ENCODE data around the gene UBE2S.
"Not testable (repeated sequence)": the region's sequence is repeated elsewhere in the genome, so short reads cannot be mapped to it uniquely, and the experiment has no call there.

The UBE2S gene

DNA sequence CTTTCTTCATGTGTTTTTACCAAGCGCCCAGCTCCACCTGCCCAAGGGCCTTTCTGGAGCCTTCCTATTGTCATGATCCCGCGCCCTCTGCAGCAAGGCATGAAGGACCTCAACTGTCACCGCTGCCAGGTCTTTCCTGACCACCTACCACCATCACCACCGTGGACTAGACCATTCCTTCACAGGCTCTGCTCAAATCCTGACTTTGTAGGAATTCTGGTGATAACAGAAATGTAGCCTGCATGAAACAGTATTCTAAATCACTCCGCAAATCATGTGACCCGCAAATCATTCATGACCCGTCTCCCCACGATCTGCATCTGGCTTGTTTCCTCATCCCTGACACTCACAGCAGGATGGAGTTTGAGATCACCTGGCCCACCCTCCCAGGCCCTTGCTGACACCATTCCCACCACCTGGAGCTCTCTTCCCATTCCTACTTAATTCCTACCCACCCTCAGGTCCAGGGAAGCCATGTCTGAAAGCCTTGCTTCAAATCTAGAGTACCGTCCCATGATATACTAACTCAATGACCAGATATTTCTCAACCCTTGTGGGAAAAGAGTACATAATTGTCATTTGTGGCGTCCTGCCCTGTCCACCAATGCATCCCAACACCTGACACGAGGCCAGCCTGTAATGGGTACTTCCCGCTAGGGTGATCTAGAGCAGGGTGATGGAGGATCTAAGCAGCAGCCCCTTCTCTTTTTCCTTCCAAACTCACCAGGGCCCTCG is 1.3 kb downstream of the UBE2S start:
- no peak for DNase-seq (ENCODE audit: low spot score)

DNA sequence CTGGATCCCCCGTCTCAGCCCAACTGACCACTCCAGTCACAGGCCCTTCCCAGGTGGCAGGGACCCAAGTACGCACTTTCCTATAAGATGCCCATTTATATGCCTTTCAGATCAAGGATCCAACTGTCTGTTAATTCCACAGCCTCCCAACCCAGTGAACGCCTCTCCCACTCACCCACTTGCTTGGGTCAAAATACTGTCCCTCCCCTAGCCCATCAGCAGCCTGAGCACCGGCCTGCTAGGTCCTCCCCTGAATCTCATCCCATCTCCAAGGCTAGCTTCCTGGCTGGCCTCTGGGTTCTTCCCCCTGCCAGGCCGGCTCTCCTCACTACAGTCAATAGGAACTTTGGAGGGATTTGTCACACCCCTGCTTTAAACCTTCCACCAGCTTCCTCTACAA is 1.9 kb downstream of the UBE2S start:
- no peak for DNase-seq (ENCODE audit: low spot score)

DNA sequence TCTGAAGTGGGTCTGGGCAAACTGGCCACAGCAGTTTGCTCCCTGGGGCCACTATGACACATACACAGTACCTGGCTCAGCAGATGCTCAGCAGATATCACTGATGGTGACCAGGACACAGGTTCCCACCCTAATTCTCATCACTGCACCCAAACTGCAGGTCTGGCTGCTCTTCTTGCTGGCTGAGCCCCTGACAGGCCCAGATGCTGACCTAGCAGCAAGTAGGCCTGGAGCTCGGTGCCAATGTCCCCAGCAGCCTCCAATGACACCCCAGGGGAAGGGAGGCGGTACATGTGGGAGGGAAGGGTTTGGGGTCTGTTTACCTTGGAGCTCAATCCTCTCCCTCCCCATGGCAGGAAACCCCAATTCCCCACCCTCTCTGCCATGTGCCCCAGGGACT is 5.1 kb downstream of the UBE2S start:
- DNase-seq (ENCODE audit: low spot score), result no peak

DNA sequence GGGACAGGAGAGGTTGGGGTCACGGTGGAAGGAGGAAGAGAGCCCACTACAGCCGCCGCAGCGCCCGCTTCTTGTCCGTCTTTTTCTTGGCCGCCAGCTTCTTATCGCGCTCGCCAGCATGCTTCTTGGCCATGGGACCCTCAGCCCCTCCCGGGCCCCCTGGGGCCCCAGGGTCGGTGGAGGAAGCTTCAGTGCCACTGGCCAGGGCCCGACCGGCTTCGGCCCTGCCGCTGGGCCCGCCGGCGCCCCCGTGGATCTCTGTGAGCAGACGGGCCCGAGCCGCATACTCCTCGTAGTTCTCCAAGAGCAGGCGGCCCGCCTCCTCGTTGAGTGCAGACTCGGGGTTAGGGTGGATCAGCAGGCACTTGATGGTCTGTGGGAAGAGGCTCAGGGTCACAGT is 6.2 kb downstream of the UBE2S start:
- not testable (repeated sequence) for DNase-seq (ENCODE audit: low spot score)

DNA sequence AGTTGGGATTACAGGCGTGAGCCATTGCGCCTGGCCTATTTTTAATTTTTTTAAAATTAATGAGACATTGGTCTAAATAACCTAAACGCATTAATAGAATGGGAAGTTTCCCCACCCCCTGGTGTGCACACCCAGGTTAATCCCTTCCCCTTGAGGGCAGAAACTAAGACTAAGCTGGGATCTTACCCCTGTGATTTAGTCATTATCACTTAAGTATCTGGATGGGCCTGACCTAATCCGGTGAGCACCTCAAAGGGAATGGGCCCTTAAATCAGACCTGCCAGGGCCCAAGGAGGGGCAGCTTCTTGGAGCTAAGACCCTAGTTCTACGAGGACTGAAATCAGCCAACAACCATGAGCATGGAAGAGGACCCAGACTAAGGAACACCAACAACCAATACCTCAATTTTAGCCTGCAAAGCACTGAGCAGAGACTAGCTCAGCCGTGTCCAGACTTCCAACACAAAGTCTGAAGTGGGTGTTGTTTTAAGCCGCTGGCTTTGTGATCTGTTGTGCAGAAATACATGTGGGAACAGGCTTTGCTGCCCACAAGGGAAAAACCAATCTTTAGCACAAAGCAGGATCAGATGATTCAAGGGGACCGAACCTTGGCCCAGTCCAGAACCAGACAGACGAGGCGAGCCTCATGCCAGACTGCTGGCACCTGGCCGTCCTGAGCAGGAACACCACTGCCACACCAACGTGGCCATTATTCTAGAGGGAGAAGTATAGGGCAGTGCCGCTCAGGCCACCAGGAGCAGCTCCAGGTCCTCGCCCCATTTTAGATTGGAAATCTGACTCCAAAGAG is 7.1 kb downstream of the UBE2S start:
- DNase-seq (ENCODE audit: low spot score), result no peak

DNA sequence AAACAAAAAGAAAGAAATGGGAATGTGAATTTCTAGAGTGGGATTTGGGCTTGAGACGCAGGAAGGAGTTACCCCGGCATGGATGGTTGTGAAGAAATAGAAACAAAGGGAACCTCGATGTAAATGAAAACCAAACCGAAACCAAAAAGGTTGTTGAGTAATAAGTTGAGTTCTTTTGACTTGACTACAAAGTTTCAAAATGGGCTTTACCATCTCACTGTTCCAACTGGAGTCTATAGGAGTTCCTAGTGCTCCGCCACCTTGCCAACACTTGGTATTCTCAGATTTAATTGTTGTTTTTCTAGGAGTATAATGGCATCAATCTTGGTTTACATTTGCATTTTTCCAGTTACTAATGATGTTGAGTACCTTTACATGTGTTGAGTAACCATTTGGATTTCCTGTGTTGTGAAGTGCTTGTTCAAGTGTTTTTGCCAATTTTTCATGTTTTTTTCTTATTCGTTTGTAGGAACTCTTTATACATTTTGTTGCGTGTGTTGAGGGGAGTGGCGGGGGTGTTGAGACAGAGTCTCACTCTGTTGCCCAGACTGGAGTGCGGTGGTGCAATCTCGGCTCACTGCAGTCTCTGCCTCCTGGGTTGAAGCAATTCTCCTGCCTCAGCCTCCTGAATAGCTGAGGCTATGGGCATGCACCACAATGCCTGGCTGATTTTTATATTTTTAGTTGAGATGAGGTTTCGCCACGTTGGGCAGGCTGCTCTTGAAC is 9.2 kb downstream of the UBE2S start:
- no peak for DNase-seq (ENCODE audit: low spot score)

DNA sequence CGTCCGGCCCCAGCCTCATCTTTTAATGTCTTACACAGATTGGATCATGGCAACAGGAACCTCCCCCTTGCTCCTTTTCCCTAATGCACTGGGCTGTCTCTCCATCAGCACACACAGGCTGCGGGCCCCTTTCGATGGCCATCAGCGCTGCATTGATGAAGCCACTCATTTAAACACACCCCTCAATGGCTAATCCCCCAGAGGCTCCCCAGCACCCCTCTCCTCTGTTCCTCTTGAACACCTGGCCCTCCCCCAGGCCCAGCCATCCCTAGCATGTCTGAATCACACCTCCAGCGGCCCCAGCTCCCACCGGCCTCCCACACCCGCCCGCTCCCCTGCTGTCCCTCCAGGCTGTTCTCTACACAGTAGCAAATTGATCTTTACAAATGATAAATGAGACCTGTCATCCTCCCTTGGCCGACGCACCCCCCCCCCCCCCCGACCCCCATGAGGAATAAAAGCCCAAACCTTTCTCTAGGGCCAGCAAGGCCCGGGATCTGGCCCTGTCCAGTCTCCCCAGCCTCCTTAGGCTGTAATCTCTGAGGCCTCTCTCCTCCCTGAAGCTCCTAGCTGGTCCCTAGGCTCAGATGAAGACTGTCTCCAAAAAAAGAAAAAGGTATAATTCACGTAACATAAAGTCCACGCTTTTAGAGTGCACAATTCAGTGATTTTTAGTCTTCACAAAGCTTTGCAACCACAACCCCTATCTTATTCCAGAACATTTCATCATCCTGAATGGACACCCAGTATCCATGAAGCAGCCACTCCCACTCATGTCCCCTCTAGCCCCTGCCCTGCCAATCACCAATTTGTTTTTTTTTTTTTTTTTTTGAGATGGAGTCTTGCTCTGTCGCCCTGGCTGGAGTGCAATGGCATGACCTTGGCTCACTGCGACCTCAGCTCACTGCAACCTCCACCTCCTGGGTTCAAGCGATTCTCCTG is 14.5 kb downstream of the UBE2S start:
- no peak for DNase-seq (ENCODE audit: low spot score)

DNA sequence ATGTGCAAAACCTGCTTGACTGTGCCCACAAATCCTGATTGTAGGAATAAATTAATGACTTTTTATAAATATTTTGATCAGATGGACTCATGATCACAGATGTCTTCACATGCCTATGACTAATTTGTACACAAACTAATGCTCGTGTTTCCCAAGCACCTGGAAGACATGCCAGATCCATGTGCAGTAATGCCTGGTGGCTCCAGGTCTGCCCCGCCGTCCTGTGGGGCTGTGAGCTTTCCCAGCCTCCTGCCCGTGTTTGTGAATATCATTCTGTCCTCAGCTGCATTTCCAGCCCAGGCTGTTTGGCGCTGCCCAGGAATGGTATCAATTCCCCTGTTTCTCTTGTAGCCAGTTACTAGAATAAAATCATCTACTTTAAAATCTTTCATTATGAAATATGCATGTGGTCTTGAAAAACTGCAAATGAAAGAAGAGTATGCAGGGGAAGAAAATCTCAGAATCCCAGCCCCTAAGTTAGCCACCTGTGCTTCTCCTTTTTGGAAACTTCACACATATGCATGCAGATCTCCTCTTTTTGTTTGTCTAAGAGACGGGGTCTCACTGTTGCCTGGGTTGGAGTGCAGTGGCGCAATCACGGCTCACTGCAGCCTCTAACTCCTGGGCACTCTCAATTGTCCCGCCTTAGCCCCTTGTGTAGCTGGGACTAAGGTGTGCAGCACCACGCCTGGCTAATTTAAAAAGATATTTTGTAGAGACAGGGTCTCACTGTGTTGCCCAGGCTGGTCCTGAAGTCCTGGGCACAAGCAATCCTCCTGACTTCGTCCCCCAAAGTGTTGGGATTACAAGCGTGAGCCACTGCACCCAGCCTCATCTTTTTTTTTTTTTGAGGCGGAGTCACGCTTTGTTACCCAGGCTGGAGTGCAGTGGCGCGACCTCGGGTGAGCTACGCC is 15.6 kb downstream of the UBE2S start:
- DNase-seq (ENCODE audit: low spot score), result no peak

DNA sequence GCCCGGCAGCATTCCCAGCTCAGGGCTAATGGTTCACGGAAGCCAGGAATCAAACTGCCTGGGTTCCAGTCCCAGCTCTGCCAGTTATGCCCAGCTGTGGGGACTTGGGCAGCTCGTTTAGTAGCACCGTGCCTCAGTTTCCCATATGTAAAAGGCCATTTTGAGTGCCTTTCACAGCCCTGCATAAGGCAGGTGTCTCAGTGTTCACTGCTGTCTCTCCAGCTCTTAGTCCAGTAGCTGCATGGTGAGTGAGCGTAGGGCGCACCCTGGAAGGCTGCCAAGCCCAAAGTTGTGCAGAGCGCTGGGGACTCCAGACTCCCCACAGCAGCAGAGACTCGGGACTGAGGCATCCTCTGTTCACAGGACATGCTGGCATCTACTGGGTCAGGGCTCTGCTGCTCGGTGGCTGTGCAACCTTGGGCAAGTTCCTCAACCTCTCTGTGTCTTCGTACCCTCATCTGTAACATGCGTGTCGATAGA is 16.4 kb downstream of the UBE2S start:
- DNase-seq (ENCODE audit: low spot score), result no peak

DNA sequence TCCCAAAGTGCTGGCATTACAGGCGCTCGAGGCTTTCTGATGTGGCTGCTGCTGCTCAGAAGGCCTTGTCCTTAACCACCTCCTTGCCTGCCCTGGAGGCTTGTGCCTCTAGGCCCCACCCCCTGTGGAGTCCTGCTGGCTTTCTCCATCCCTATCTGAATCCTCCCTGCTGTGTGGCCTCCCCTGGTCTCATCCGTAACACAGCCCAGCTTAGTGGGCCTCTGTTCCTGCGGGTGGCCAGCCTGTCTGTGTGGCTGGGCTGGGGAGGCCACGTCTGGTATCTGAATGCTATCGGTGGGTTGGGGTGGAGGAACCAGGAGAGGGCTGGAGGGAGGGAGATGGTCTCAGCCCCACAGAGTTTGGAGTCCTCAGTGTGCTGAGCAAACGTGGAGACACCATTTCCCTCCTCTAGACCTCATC is 17.1 kb downstream of the UBE2S start:
- DNase-seq (ENCODE audit: low spot score), result no peak

DNA sequence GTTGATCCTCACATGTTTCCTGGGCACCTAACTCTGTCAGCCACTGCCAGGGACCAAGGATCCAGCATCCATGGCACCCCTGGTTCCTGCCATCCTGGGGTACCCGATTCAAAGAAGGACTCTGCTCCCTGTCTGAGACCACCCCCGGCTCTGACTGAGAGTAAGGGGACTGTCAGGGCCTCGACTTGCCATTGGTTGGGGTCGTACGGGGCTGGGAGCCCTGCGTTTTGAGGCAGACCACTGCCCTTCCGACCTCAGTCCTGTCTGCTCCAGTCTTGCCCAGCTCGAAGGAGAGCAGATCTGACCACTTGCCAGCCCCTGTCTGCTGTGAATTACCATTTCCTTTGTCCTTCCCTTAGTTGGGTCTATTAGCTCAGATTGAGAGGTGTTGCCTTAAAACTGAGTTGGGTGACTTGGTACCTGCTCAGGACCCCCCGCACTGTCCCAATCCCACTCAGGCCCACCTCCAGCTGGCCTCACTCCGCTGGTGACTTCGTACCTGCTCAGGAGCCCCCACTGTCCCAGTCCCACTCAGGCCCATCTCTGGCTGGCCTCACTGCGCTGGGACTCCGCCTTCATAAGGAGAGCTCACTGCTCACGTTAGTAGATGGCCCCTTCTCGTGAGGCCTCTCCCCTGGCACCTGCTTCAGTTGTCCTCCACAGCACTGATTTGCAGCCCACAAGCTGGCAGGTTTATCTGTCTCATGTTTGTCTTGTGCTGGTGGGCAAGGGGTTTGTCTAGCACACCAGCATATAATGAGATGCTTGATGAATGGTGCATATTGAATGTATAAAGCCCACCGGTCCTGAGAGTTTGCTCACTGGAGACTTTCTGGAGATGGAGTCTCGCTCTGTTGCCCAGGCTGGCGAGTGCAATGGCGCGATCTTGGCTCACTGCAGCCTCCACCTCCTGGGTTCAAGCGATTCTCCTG is 17.9 kb downstream of the UBE2S start:
- no peak for DNase-seq (ENCODE audit: low spot score)

DNA sequence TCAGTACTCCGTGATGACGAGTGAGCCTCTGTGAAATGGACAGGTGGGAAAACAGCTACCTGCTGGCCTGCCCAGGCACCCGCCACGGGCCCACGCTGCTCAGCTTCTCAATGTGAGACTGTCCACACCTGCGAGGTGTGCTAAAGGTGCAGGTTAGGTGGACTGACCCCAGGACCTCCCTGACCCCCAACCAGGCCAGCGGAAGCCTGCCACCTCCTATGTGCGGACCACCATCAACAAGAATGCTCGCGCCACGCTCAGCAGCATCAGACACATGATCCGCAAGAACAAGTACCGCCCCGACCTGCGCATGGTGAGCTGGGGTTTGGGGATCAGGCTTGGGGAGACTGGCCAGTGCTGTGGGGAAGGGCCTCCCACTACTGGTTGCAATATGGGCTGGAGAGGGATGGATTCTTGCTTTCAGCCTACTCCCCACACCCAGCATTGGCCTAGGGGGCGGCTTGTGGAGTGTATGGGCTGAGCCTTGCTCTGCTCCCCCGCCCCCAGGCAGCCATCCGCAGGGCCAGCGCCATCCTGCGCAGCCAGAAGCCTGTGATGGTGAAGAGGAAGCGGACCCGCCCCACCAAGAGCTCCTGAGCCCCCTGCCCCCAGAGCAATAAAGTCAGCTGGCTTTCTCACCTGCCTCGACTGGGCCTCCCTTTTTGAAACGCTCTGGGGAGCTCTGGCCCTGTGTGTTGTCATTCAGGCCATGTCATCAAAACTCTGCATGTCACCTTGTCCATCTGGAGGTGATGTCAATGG is 19.7 kb downstream of the UBE2S start:
- DNase-seq (ENCODE audit: low spot score), result no peak

DNA sequence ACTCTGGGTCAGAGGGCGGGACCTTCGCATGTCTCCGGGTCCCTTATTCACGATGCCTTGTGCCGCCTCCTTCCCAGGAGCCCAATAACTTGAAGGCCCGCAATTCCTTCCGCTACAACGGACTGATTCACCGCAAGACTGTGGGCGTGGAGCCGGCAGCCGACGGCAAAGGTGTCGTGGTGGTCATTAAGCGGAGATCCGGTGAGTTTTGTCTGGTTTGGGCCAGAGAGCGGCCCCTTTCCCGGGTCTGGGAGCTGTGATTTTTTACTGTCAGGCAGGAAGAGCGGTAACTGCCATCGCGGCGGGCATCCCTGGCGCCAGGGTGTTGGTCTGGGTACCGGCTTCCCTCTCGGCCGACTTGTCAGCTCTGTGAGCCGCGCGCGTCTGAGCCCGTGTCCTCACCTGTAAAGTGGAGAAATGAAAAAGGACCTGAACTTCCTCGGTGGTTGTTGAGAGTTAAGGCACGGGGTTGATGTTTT is 21.1 kb downstream of the UBE2S start:
- DNase-seq (ENCODE audit: low spot score), result peak; percentile 59

DNA sequence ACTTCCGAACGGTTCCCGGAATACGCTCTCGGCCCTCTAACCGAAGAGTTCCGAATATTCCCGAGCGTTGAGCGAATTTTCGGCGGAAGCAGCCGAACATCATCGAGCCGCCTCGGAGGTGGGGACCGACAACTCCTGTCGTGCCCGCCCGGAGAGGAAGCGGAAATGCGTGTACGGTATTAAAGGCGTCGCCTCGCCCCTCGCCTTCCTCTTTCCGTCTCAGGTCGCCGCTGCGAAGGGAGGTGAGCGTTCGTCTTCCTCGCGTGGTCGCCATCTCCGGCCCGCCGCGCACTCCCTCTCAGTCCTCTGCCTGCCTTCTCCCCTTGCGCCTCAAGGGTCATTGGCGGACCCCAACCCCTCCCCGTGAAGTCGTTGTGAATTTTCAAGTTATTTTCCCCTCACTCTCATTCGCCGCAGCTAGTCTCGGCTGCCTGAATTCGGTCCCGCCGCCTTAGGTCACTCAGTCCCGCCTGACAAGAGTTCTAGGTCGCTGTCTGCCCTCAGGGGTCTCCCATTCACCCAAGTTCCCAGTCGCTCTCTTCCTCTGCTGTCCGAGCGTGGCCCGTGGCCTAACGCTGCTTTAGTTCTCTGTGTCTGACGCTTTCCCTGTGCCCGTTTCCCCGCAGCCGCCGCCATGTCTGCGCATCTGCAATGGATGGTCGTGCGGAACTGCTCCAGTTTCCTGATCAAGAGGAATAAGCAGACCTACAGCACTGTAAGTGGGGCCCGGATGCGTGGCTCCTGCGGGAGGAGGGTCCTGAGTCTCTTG is 21.7 kb downstream of the UBE2S start, which contains the start of gene RPL28:
RPL28 (plus strand) TSS at position 209 of the 769 bp plus-strand sequence; CDS start at position 635, 426 bp downstream.
- DNase-seq (ENCODE audit: low spot score), result peak; percentile 97

DNA sequence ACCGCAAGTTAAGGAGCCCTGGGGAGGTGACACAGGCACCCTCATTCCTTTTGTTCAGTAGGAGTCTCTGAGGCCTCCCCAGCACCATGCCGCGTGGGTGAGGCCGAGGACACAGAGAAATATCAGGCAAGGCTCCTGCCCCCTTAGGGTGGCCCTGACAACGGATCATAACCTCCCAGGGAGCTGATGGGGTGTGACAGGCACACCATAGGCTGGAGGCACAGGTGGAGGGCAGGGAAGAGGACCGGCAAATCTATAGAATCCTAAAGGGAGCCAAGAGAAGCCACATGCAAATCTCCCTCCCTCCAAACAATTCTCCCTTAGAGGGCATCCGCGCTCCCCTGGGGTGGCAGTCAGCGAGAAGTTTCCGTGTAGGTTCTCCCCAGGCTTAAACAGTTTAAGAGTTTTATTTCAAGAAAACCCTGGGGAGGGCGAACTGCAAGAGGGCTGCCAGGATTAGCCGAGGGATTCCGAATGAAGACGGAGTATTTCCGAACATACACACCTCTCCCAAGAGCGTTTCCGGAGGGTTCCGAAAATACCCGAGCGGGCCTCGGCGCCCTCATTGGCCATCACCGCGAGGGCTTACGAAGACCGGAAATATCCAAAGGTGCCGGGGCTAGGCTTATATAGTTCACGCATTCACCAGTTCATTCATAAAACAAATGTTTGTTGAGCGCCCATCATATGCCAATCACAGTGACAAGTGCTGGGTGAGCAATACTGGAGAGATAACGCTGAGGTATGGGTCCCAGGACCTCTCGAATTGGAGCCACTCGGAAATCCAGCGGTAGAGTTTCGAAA is 22.5 kb downstream of the UBE2S start:
- DNase-seq (ENCODE audit: low spot score), result peak; percentile 94

DNA sequence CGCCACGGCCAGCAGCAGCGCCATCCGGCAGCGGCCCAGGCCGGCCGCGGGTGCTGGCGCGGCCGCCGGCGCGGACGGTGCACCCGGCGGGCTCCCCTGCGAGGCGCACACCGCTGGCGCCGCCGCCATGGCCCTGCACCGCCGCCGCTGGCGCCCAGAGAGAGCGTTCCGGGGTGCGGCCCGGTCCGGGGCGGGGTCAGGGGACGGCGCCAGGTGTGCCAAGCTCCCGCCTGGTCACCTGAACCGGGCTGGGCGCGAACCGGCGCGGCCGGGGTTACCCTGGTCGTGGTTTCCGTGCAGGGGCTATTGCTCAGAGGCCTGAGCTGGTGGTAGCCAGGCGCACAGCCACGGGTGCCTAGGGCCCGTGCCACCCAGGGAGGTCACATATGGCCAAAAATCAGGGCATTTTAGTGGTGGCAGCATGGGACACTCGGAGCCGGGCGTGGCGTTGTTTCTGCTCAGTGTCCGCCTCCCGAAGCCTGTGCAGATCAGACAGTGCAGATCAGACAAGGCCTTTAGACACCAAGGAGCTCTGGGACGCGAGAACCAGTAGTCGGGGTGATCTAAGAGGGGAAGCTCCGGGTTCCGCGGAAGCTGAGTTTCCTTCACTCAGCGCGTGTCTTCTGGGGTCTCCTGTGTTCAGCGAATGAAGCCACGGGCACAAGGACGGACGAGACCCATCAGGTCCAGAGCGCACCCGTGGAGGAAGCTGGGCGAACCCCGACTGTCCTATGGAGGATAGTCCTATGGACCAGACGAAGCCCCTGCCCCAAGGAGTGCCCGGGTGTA is 23.3 kb downstream of the UBE2S start, which contains the start of gene TMEM238:
TMEM238 (minus strand) TSS at position 162 of the 789 bp plus-strand sequence; CDS start at position 129, 33 bp downstream.
- DNase-seq (ENCODE audit: low spot score), result peak; percentile 62

Data from RKO (cell line).